ENCODE results near the gene ATP9A.

GRCh38 chr20:51595058-51595532, 173.1 kb downstream of the ATP9A start:
- peak; percentile 93 for TF ChIP-seq CTCF (conservative IDR thresholded peaks at IDR 0.05)
- no peak for TF ChIP-seq EZH2 (IDR thresholded peaks at IDR 0.05; ENCODE audit: low read depth)
